Breast epithelium (tissue), 4 donors: ENCODE data around the gene OR6B2. TPM values are rescaled to one million over a fixed set of nuclear protein-coding genes. Genes with fewer than 3 reads are reported as not detected.

ENCODE experiments used
- DNase-seq, 2 donors: peaks; one replicate each; pipeline ENCODE4 v3.0.0-alpha.2; 2019; ENCODE audit warnings: low spot score in 2 of 2
- H3K27ac ChIP-seq, 2 donors: fragments of 200-600 bp; sonication (generic) in 1 of 2; one replicate each; pipeline ENCODE4 v1.5.1; 2016 to 2019; ENCODE audit warnings: mild to moderate bottlenecking in 1 of 2
- H3K27me3 ChIP-seq, 2 donors: fragments of 200-600 bp; sonication (generic) in 1 of 2; one replicate each; pipeline versions ENCODE4 v1.5.1 to v1.6.0; 2017 to 2019; ENCODE audit warnings: control low read depth in 1 of 2, mild to moderate bottlenecking in 1 of 2
- H3K36me3 ChIP-seq: fragments of 200-600 bp; one replicate; pipeline ENCODE4 v1.5.1; 2019
- H3K4me1 ChIP-seq, 2 donors: fragments of 200-600 bp; sonication (generic); one replicate each; pipeline ENCODE4 v1.5.1; 2016 to 2019; ENCODE audit warnings: control low read depth in 1 of 2
- H3K4me3 ChIP-seq, 3 donors: fragments of 200-600 bp; sonication (generic); 1 replicate in 2 of 3; 2 replicates in 1 of 3; pipeline ENCODE4 v1.5.1; 2016 to 2019; ENCODE audit warnings: mild to moderate bottlenecking in 3 of 3, moderate library complexity in 2 of 3
- H3K9me3 ChIP-seq, 2 donors: fragments of 200-600 bp; sonication (generic) in 1 of 2; one replicate each; pipeline ENCODE4 v1.5.1; 2016 to 2019; ENCODE audit warnings: control low read depth in 1 of 2
- CTCF ChIP-seq, 3 donors: fragments of 450-650 bp; IDR thresholded peaks; one replicate each; pipeline ENCODE4 v1.5.1; 2016 to 2017; ENCODE audit warnings: antibody characterized with exemption in 3 of 3, mild to moderate bottlenecking in 3 of 3, moderate library complexity in 3 of 3
- POLR2A ChIP-seq: fragments of 450-650 bp; IDR thresholded peaks from one replicate; pipeline ENCODE4 v1.6.1; 2016; ENCODE audit warnings: antibody characterized with exemption, mild to moderate bottlenecking, moderate library complexity
- POLR2AphosphoS5 ChIP-seq, 3 donors: sonication (generic); formaldehyde crosslinking; IDR thresholded peaks; one replicate each; pipeline ENCODE4 v1.6.1; 2017; ENCODE audit warnings: antibody characterized with exemption in 3 of 3
- intact Hi-C: fragments of 100-400 bp; cut with DNase I; formaldehyde crosslinking; loops from one replicate; pipeline ENCODE4 v1.15.1; 2023; ENCODE audit warnings: low total_unique reads
- total RNA-seq, 3 donors: library from RNA; depleted of rRNA; stranded (reverse); fragments of >200 nt; gene quantifications; one replicate each; pipeline ENCODE4 v1.1.0, GENCODE V29; 2016

Gene OR6B2
- total RNA-seq, 3 donors from 2014 or later: not detected

- H3K27ac ChIP-seq: no peak overlapping the region
- no peaks in the 10 kb centered on the region for H3K4me1 ChIP-seq
- peaks cover 4 to 39% of the 10 kb centered on the region in 2 donors for H3K27me3 ChIP-seq
- no peak overlapping the region for H3K4me3 ChIP-seq
- H3K9me3 ChIP-seq: no peaks in the 10 kb centered on the region
- no peaks in the 10 kb centered on the region for H3K36me3 ChIP-seq
- TF ChIP-seq POLR2A (no peak), CTCF (IDR thresholded peaks at IDR 0.05) (no peak), POLR2AphosphoS5 (IDR thresholded peaks at IDR 0.05) (no peak)
- intact Hi-C loops: loop anchor here (10.0 kb wide), 1 partner anchor 88 kb away; the partner anchor contains the start of gene OTOS
- DNase-seq: no peak
Observed at GRCh38 chr2:240056678-240057077, 26.4 kb upstream of the OR6B2 start.

- H3K4me3 ChIP-seq: no peak overlapping the region
- H3K9me3 ChIP-seq: no peaks in the 10 kb centered on the region
- no peak for TF ChIP-seq CTCF (IDR thresholded peaks at IDR 0.05)
- no peak for TF ChIP-seq POLR2AphosphoS5 (IDR thresholded peaks at IDR 0.05)
- no peak for TF ChIP-seq POLR2A
- no peaks in the 10 kb centered on the region for H3K4me1 ChIP-seq
- H3K27me3 ChIP-seq: peaks cover 4 to 39% of the 10 kb centered on the region in 2 donors
- intact Hi-C loops: loop anchor here (10.0 kb wide), 1 partner anchor 89 kb away; the partner anchor contains the start of gene OTOS
- H3K36me3 ChIP-seq: no peaks in the 10 kb centered on the region
- no peak overlapping the region for H3K27ac ChIP-seq
- no peak for DNase-seq
Observed at GRCh38 chr2:240055177-240055917, 25.1 kb upstream of the OR6B2 start.

- Histone ChIP-seq H3K27ac (no peak within 1 kb of the TSS), H3K36me3 (no peaks in the 10 kb centered on the region), H3K4me3 (no peak within 1 kb of the TSS), H3K4me1 (no peaks in the 10 kb centered on the region), H3K27me3 (peaks cover 4 to 41% of the 10 kb centered on the region in 2 donors), H3K9me3 (no peaks in the 10 kb centered on the region)
- no peak for TF ChIP-seq CTCF (IDR thresholded peaks at IDR 0.05)
- no peak for TF ChIP-seq POLR2AphosphoS5 (IDR thresholded peaks at IDR 0.05)
- no peak for TF ChIP-seq POLR2A
- DNase-seq: no peak
- intact Hi-C loops: loop anchor here (10.0 kb wide), 1 partner anchor 91 kb away; the partner anchor contains the start of gene OTOS
Observed at GRCh38 chr2:240053173-240054155, 23.2 kb upstream of the OR6B2 start, which contains the start of gene OR6B3. Gene OR6B3, minus strand, starts transcription at chr2:240053521.

- no peak for DNase-seq
- intact Hi-C loops: loop anchor here (10.0 kb wide), 1 partner anchor 92 kb away; the partner anchor contains the start of gene OTOS
- H3K36me3 ChIP-seq: no peaks in the 10 kb centered on the region
- no peak overlapping the region for H3K4me3 ChIP-seq
- no peaks in the 10 kb centered on the region for H3K4me1 ChIP-seq
- TF ChIP-seq CTCF (IDR thresholded peaks at IDR 0.05): no peak
- TF ChIP-seq POLR2A: no peak
- TF ChIP-seq POLR2AphosphoS5 (IDR thresholded peaks at IDR 0.05): no peak
- H3K27me3 ChIP-seq: peaks cover 4 to 42% of the 10 kb centered on the region in 2 donors
- H3K27ac ChIP-seq: no peak overlapping the region
- H3K9me3 ChIP-seq: no peaks in the 10 kb centered on the region
Observed at GRCh38 chr2:240052524-240052923, 22.3 kb upstream of the OR6B2 start.
